IMR-90 (cell line): ENCODE results near the gene SAMHD1. TPM values are rescaled to one million over a fixed set of nuclear protein-coding genes. Genes with fewer than 3 reads are reported as not detected.

Experiments used
- ATAC-seq: fragments of 200-7000 bp; cut with Tn5 transposase; 2 replicates; pipeline ENCODE4 v1.9.1; 2020; ENCODE audit warnings: low read depth, mild to moderate bottlenecking, moderate library complexity
- BruUV-seq: library from RNA; stranded (reverse); fragments of 400-500 nt; replicated peaks from 2 replicates; lab custom pipeline; 2021; lab: Mats Ljungman, UMichigan
- CTCF ChIA-PET: fragments of 300-600 bp; formaldehyde crosslinking; extraction: SDS; loops from one replicate; lab custom pipeline; 2021; ENCODE audit warnings: antibody characterized with exemption; lab: Yijun Ruan, JAX
- POLR2A ChIA-PET: fragments of 300-600 bp; sonication (Branson Sonifier 250); formaldehyde crosslinking; loops from one replicate; lab custom pipeline; 2022; ENCODE audit warnings: antibody characterized with exemption; ENCODE audit not compliant: unreplicated experiment; lab: Charles Lee
- DNase-seq: peaks from one replicate; pipeline ENCODE4 v3.0.0; 2013
- H2AFZ ChIP-seq: replicated peaks from 2 replicates; pipeline ENCODE3; 2013; ENCODE audit warnings: low read length, mild to moderate bottlenecking; ENCODE audit not compliant: poor library complexity
- H2AK5ac ChIP-seq: 2 replicates; pipeline ENCODE4 v1.6.1; 2013; ENCODE audit warnings: low read depth, low read length, inconsistent platforms
- H2AK9ac ChIP-seq: replicated peaks from 2 replicates; pipeline ENCODE3; 2013; ENCODE audit warnings: mild to moderate bottlenecking, low read depth, low read length, moderate library complexity; ENCODE audit not compliant: poor library complexity
- H2BK120ac ChIP-seq: 2 replicates; pipeline ENCODE4 v1.6.1; 2013; ENCODE audit warnings: low read depth, low read length, inconsistent platforms
- H2BK15ac ChIP-seq: 3 replicates; pipeline ENCODE4 v1.6.1; 2013; ENCODE audit warnings: low read depth, low read length, inconsistent platforms
- H2BK20ac ChIP-seq: 2 replicates; pipeline ENCODE4 v1.6.1; 2013; ENCODE audit warnings: low read depth, mild to moderate bottlenecking, inconsistent platforms, low read length, moderate library complexity
- H2BK5ac ChIP-seq: 2 replicates; pipeline ENCODE4 v1.6.1; 2013; ENCODE audit warnings: mild to moderate bottlenecking, low read depth, low read length, inconsistent platforms; ENCODE audit not compliant: poor library complexity, severe bottlenecking
- H3K14ac ChIP-seq: replicated peaks from 2 replicates; pipeline ENCODE4 v1.6.1; 2013; ENCODE audit warnings: low read depth, low read length, inconsistent platforms
- H3K18ac ChIP-seq: 2 replicates; pipeline ENCODE4 v1.6.1; 2013; ENCODE audit warnings: low read depth, low read length, control low read depth
- H3K23ac ChIP-seq: 2 replicates; pipeline ENCODE4 v1.6.1; 2013; ENCODE audit warnings: low read depth, low read length, inconsistent platforms
- H3K27ac ChIP-seq: 2 replicates; pipeline ENCODE4 v1.5.1; 2013; ENCODE audit warnings: mild to moderate bottlenecking, control low read depth, low read length; ENCODE audit not compliant: insufficient read depth
- H3K27me3 ChIP-seq: 2 replicates; pipeline ENCODE4 v1.6.1; 2013; ENCODE audit warnings: low read length; ENCODE audit not compliant: control insufficient read depth, insufficient read depth
- H3K36me3 ChIP-seq: 2 replicates; pipeline ENCODE4 v1.6.1; 2013; ENCODE audit warnings: low read length, mixed read lengths; ENCODE audit not compliant: control insufficient read depth, insufficient read depth
- H3K4ac ChIP-seq: 2 replicates; pipeline ENCODE4 v1.6.1; 2013; ENCODE audit warnings: low read depth, low read length, inconsistent platforms
- H3K4me1 ChIP-seq: 2 replicates; pipeline ENCODE4 v1.6.1; 2013; ENCODE audit warnings: low read length, mixed read lengths; ENCODE audit not compliant: control insufficient read depth, insufficient read depth
- H3K4me2 ChIP-seq: 2 replicates; pipeline ENCODE4 v1.6.1; 2013; ENCODE audit warnings: low read depth, mild to moderate bottlenecking, control low read depth, low read length, moderate library complexity
- H3K4me3 ChIP-seq: 2 replicates; pipeline ENCODE4 v1.5.1; 2013; ENCODE audit warnings: low read depth, mild to moderate bottlenecking, control low read depth, low read length, moderate library complexity; ENCODE audit not compliant: insufficient read depth
- H3K56ac ChIP-seq: 2 replicates; pipeline ENCODE4 v1.6.1; 2013; ENCODE audit warnings: low read length, inconsistent platforms; ENCODE audit not compliant: insufficient read depth; ENCODE audit errors: extremely low read depth
- H3K79me1 ChIP-seq, 2 experiments: 2 replicates each; pipeline ENCODE4 v1.6.1; 2013; ENCODE audit warnings: low read length in 2 of 2, inconsistent platforms in 1 of 2, low read depth in 1 of 2
- H3K9ac ChIP-seq: 2 replicates; pipeline ENCODE4 v1.6.1; 2013; ENCODE audit warnings: low read depth, low read length, control low read depth
- H3K9me1 ChIP-seq: 2 replicates; pipeline ENCODE4 v1.6.1; 2013; ENCODE audit warnings: low read length, inconsistent platforms; ENCODE audit not compliant: insufficient read depth
- H3K9me3 ChIP-seq: 2 replicates; pipeline ENCODE4 v1.6.1; 2013; ENCODE audit warnings: low read length; ENCODE audit not compliant: control insufficient read depth, insufficient read depth
- H4K20me1 ChIP-seq: 2 replicates; pipeline ENCODE4 v1.6.1; 2013; ENCODE audit warnings: low read length, inconsistent platforms; ENCODE audit not compliant: insufficient read depth
- H4K5ac ChIP-seq: 2 replicates; pipeline ENCODE4 v1.6.1; 2013; ENCODE audit warnings: mild to moderate bottlenecking, low read depth, low read length, control low read depth
- H4K8ac ChIP-seq, 2 experiments: 2 replicates each; pipeline ENCODE4 v1.6.1; 2013; ENCODE audit warnings: low read depth in 2 of 2, low read length in 2 of 2, control low read depth in 1 of 2, inconsistent platforms in 1 of 2
- H4K91ac ChIP-seq: 2 replicates; pipeline ENCODE4 v1.6.1; 2013; ENCODE audit warnings: low read depth, low read length, inconsistent platforms; ENCODE audit not compliant: insufficient read depth
- BHLHE40 ChIP-seq: fragments of 150-350 bp; IDR thresholded peaks from 2 replicates; pipeline ENCODE4 v1.6.1; 2016; ENCODE audit warnings: mild to moderate bottlenecking, low read depth, low read length
- CEBPB ChIP-seq: IDR thresholded peaks from 2 replicates; pipeline ENCODE4 v1.6.1; 2012; ENCODE audit warnings: low read depth, low read length, improper control_type of control experiment
- CHD1 ChIP-seq: IDR thresholded peaks from 2 replicates; pipeline ENCODE4 v1.6.1; 2012; ENCODE audit warnings: low read depth, low read length, improper control_type of control experiment
- FOS ChIP-seq: fragments of 150-350 bp; IDR thresholded peaks from 2 replicates; pipeline ENCODE4 v1.6.1; 2016; ENCODE audit warnings: low read depth, low read length
- NFE2L2 ChIP-seq: fragments of 150-350 bp; IDR thresholded peaks from 2 replicates; pipeline ENCODE4 v1.6.1; 2016; ENCODE audit warnings: low read depth, mild to moderate bottlenecking, low read length
- POLR2A ChIP-seq: IDR thresholded peaks from 2 replicates; pipeline ENCODE4 v1.6.1; 2012; ENCODE audit warnings: mild to moderate bottlenecking, low read depth, low read length
- RAD21 ChIP-seq: IDR thresholded peaks from 2 replicates; pipeline ENCODE4 v1.6.1; 2012; ENCODE audit warnings: low read length, improper control_type of control experiment
- RCOR1 ChIP-seq: IDR thresholded peaks from 2 replicates; pipeline ENCODE4 v1.6.1; 2012; ENCODE audit warnings: mild to moderate bottlenecking, low read length, improper control_type of control experiment; ENCODE audit not compliant: insufficient replicate concordance
- RFX5 ChIP-seq: IDR thresholded peaks from 2 replicates; pipeline ENCODE4 v1.8.0; 2012; ENCODE audit warnings: low read depth, mild to moderate bottlenecking, low read length, moderate library complexity
- SMC3 ChIP-seq: fragments of 150-350 bp; IDR thresholded peaks from 2 replicates; pipeline ENCODE4 v1.6.1; 2016; ENCODE audit warnings: low read depth, mild to moderate bottlenecking, antibody characterized with exemption, low read length, moderate library complexity
- WGBS, 2 experiments: methylation state at CpG; one replicate each; pipeline versions ENCODE4 v1.1.5 to v1.1.7; 2013; ENCODE audit warnings: missing lambda C conversion rate in 2 of 2; ENCODE audit not compliant: insufficient read length in 1 of 2; ENCODE audit errors: extremely low coverage in 2 of 2; 5-methylcytosine and 5-hydroxymethylcytosine counted together
- dilution Hi-C: fragments of 300-500 bp; cut with HindIII; formaldehyde crosslinking; loops from one replicate; pipeline ENCODE4 v1.14.3; 2018; ENCODE audit warnings: low sequenced_read_pairs; ENCODE audit not compliant: unreplicated experiment
- in situ Hi-C: fragments of 300-500 bp; cut with MboI; formaldehyde crosslinking; loops from 3 replicates; pipeline ENCODE4 v1.14.3; 2019; ENCODE audit warnings: low sequenced_read_pairs, inconsistent platforms, mixed read lengths
- intact Hi-C: fragments of 100-400 bp; cut with micrococcal nuclease; formaldehyde crosslinking; loops from 2 replicates; pipeline ENCODE4 v1.10.0; 2022
- polyA plus RNA-seq, 3 experiments: library from polyadenylated mRNA; depleted of rRNA; stranded (reverse); fragments of >200 nt; gene quantifications; 2 replicates each; pipeline ENCODE4 v1.2.3, GENCODE V29; 2012; ENCODE audit warnings: low replicate concordance in 1 of 3
- total RNA-seq: library from RNA; depleted of rRNA; stranded (reverse); fragments of >200 nt; gene quantifications from 2 replicates; pipeline ENCODE4 v1.2.3, GENCODE V29; 2012
- TF ChIP-seq, protein P1 (sequence below): fragments of 150-350 bp; IDR thresholded peaks from 2 replicates; pipeline ENCODE4 v1.6.1; 2016; ENCODE audit warnings: low read depth, mild to moderate bottlenecking, low read length, moderate library complexity, borderline replicate concordance
- TF ChIP-seq, protein P2 (sequence below): fragments of 150-350 bp; IDR thresholded peaks from 2 replicates; pipeline ENCODE4 v1.6.1; 2017; ENCODE audit warnings: mild to moderate bottlenecking, antibody characterized with exemption, low read length, low read depth
- TF ChIP-seq, protein P3 (sequence below): conservative IDR thresholded peaks from 2 replicates; pipeline ENCODE4 v1.5.1; 2012; ENCODE audit warnings: mild to moderate bottlenecking, low read depth, low read length, improper control_type of control experiment

SAMHD1 gene
- total and polyA plus RNA-seq, 2 of the 4 experiments (the other 2 are of a cell fraction) = 6.3 to 14.9 TPM

DNA sequence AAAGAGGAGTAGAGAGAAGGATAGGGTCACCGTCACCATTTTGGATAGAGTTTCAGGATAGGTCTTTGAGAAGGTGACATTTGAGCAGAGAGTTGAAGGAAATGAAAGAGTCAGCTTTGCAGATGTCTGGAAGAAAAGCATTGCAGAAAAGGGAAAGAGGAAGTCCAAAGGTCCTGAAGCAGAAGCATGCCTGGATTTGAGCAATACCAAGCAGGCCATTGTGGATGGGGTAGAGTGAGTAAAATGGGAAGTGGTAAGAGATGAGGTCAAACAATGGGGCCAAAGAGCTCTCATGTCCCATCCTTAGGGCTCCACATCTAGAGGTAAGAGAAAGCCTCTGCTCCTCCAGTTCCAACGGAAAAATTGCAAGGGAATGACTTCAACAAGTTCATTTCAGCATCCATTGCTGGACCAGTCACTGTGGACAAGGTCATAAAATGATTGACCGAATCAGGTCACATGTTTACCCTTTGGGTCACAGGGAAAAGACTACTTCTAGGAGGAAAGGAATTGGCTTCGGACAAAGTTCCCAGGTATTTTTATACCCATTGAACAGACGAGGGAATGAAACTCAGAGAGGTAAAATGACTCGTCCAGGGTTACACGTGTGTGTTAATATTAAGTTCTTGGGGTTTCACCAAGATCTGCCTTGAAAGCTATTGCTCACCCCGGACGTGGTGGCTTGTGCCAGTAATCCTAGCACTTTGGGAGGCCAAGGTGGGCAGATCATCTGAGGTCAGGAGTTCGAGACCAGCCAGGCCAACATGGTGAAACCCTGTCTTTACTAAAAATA is 6.6 kb upstream of the SAMHD1 start (continued):
- TF ChIP-seq CHD1 = no peak

DNA sequence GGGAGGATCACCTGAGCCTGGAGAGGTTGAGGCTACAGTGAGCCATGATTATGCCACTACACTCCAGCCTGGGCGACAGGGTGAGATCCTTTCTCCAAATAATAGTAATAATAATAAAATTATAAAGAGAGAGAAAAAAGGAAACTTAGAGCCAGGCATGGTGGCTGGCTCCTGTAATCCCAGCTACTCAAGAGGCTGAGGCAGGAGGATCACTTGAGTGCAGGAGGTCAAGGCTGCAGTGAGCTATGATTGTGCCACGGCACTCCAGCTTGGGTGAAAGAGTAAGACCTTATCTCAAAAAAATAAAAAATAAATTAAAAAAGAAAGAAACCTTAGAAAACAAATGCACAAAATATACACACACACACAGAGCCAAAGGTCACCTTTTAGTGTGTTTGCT is 5.2 kb upstream of the SAMHD1 start:
- Histone ChIP-seq H4K8ac (no peak overlapping the region), H3K4ac (no peak overlapping the region), H2AK9ac (no peak overlapping the region), H2BK120ac (no peak overlapping the region), H3K18ac (no peak overlapping the region), H3K27ac (no peak overlapping the region), H2BK20ac (no peak overlapping the region), H3K23ac (no peak overlapping the region), H3K9me1 (peaks cover 6% of the 10 kb centered on the region; the same call in 1 of the 2 replicates), H2BK5ac (no peak overlapping the region), H4K91ac (no peak overlapping the region), H3K14ac (no peak overlapping the region), H2AFZ (no peak overlapping the region), H3K9me3 (no peaks in the 10 kb centered on the region), H3K9ac (no peak overlapping the region), H3K4me3 (no peak overlapping the region), H3K79me1 (no peaks in the 10 kb centered on the region), H3K56ac (no peak overlapping the region), H3K4me2 (no peak overlapping the region), H3K36me3 (no peaks in the 10 kb centered on the region), H2AK5ac (no peak overlapping the region), H4K5ac (no peak overlapping the region), H4K20me1 (no peaks in the 10 kb centered on the region), H3K27me3 (no peaks in the 10 kb centered on the region), H3K4me1 (peaks cover 2% of the 10 kb centered on the region; the same call in 1 of the 2 replicates), H2BK15ac (no peak overlapping the region)
- no CpG with 5 or more reads among the region's 2 CpGs for WGBS, 2 experiments
- intact Hi-C loops (no loop called here), dilution Hi-C loops (no loop called here), in situ Hi-C loops (no loop called here)
- ATAC-seq (no peak), DNase-seq (no peak)
- no TSS peak for BruUV-seq
- ChIA-PET POLR2A (no interaction called here), CTCF (no interaction called here)
- TF ChIP-seq CHD1 (no peak), POLR2A (no peak), CEBPB (no peak), FOS (no peak), NFE2L2 (no peak), RAD21 (no peak), BHLHE40 (no peak), RCOR1 (no peak), SMC3 (no peak), RFX5 (no peak)
- TF ChIP-seq, protein P1, sequence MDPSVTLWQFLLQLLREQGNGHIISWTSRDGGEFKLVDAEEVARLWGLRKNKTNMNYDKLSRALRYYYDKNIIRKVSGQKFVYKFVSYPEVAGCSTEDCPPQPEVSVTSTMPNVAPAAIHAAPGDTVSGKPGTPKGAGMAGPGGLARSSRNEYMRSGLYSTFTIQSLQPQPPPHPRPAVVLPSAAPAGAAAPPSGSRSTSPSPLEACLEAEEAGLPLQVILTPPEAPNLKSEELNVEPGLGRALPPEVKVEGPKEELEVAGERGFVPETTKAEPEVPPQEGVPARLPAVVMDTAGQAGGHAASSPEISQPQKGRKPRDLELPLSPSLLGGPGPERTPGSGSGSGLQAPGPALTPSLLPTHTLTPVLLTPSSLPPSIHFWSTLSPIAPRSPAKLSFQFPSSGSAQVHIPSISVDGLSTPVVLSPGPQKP = no peak
- TF ChIP-seq, protein P2, sequence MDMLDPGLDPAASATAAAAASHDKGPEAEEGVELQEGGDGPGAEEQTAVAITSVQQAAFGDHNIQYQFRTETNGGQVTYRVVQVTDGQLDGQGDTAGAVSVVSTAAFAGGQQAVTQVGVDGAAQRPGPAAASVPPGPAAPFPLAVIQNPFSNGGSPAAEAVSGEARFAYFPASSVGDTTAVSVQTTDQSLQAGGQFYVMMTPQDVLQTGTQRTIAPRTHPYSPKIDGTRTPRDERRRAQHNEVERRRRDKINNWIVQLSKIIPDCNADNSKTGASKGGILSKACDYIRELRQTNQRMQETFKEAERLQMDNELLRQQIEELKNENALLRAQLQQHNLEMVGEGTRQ = no peak
- TF ChIP-seq, protein P3, sequence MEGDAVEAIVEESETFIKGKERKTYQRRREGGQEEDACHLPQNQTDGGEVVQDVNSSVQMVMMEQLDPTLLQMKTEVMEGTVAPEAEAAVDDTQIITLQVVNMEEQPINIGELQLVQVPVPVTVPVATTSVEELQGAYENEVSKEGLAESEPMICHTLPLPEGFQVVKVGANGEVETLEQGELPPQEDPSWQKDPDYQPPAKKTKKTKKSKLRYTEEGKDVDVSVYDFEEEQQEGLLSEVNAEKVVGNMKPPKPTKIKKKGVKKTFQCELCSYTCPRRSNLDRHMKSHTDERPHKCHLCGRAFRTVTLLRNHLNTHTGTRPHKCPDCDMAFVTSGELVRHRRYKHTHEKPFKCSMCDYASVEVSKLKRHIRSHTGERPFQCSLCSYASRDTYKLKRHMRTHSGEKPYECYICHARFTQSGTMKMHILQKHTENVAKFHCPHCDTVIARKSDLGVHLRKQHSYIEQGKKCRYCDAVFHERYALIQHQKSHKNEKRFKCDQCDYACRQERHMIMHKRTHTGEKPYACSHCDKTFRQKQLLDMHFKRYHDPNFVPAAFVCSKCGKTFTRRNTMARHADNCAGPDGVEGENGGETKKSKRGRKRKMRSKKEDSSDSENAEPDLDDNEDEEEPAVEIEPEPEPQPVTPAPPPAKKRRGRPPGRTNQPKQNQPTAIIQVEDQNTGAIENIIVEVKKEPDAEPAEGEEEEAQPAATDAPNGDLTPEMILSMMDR = no peak
